Measurements from ENCODE around the gene MNAT1. TPM values are rescaled to one million over a fixed set of nuclear protein-coding genes. Genes with fewer than 3 reads are reported as not detected.

Gene MNAT1
- total and polyA plus RNA-seq, 4 donors, result 16.7 to 85.5 (median 21.6) TPM

DNA sequence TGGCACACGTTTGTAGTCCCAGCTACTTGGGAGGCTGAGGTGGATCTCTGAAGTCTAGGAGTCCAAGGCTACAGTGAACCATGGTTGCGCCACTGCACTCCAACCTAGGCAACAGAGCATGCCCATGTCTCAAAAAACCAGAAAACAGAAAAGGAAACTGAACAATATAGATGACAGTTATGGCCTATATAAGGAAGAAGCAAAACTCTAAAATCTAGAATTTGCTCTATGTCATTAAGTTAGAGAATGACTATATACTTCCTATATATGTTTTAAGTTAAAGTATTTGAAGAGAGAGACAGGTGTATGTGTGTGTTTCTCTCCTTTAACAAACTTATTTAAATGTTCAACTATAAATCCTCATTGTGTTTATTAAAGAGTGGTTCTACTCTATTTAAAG lies 65.8 kb downstream of the MNAT1 start:
- Histone ChIP-seq H3K27ac (ENCODE audit: low read depth in 1 of 2, low read length in 1 of 2) (no peak overlapping the region), H3K27me3 (ENCODE audit: control insufficient read depth in 3 of 3, insufficient read depth in 3 of 3, low read length in 2 of 3) (no peaks in the 10 kb centered on the region), H3K9me3 (ENCODE audit: control insufficient read depth in 4 of 4, insufficient read depth in 3 of 4, low read length in 3 of 4) (no peaks in the 10 kb centered on the region), H3K4me3 (no peak overlapping the region), H3K4me1 (ENCODE audit: control insufficient read depth in 5 of 5, insufficient read depth in 5 of 5, low read length in 5 of 5) (no peaks in the 10 kb centered on the region), H3K36me3 (ENCODE audit: control insufficient read depth in 4 of 4, insufficient read depth in 4 of 4, low read length in 4 of 4) (peaks cover 0 to 16% (median 3%) of the 10 kb centered on the region in 4 donors), H3K9ac (ENCODE audit: insufficient read depth in 1 of 2, low read length in 2 of 2) (no peak overlapping the region)
- WGBS, 2 donors, result 96 to 97% methylated on average over 2 of the region's 2 CpGs
- TF ChIP-seq, protein P1, sequence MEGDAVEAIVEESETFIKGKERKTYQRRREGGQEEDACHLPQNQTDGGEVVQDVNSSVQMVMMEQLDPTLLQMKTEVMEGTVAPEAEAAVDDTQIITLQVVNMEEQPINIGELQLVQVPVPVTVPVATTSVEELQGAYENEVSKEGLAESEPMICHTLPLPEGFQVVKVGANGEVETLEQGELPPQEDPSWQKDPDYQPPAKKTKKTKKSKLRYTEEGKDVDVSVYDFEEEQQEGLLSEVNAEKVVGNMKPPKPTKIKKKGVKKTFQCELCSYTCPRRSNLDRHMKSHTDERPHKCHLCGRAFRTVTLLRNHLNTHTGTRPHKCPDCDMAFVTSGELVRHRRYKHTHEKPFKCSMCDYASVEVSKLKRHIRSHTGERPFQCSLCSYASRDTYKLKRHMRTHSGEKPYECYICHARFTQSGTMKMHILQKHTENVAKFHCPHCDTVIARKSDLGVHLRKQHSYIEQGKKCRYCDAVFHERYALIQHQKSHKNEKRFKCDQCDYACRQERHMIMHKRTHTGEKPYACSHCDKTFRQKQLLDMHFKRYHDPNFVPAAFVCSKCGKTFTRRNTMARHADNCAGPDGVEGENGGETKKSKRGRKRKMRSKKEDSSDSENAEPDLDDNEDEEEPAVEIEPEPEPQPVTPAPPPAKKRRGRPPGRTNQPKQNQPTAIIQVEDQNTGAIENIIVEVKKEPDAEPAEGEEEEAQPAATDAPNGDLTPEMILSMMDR (IDR thresholded peaks at IDR 0.05; ENCODE audit: control extremely low read depth, extremely low read depth), result no peak
- ATAC-seq (ENCODE audit: insufficient read depth, low FRiP score) (no peak), DNase-seq (no peak)

- no peak for ATAC-seq (ENCODE audit: insufficient read depth, low FRiP score)
- TF ChIP-seq, protein P1 (IDR thresholded peaks at IDR 0.05; ENCODE audit: control extremely low read depth, extremely low read depth), result no peak
Observed at GRCh38 chr14:60803871-60804270, 69.3 kb downstream of the MNAT1 start.

DNA sequence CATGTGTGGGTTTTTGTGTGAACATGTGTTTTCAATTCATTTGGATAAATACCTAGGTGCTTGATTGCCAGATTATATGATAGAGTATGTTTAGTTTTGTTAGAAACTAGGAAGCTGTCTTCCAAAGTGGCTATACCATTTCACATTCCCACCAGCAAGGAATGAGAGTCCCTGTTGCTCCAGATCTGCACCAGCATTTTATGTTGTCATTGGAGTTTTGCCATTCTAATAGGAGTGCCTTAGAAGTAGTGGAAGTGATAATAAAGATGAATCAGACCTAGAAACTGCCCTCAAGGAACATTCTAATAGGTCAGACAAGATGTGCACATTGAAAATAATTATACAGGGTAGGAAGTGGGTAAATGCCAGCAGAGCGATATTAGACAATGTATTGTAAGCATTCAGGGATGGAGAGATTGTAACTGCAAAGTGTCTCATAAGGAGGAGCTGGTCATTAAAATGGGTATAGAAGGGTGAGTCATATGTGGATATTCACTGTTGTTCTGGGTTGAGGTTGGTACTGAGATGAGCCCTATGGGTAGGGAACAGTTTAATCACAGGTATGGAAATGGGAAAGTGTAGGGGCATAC lies 71.4 kb downstream of the MNAT1 start:
- H3K9ac ChIP-seq (ENCODE audit: insufficient read depth in 1 of 2, low read length in 2 of 2), result no peak overlapping the region
- no peaks in the 10 kb centered on the region for H3K4me1 ChIP-seq (ENCODE audit: control insufficient read depth in 5 of 5, insufficient read depth in 5 of 5, low read length in 5 of 5)
- no peak for DNase-seq
- H3K27me3 ChIP-seq (ENCODE audit: control insufficient read depth in 3 of 3, insufficient read depth in 3 of 3, low read length in 2 of 3), result no peaks in the 10 kb centered on the region
- ATAC-seq (ENCODE audit: insufficient read depth, low FRiP score), result no peak
- no peak overlapping the region for H3K4me3 ChIP-seq
- H3K36me3 ChIP-seq (ENCODE audit: control insufficient read depth in 4 of 4, insufficient read depth in 4 of 4, low read length in 4 of 4), result peaks cover 0 to 8% (median 1%) of the 10 kb centered on the region in 4 donors
- WGBS, 2 donors, result 97 to 100% methylated on average over 1 of the region's 1 CpG
- H3K27ac ChIP-seq (ENCODE audit: low read depth in 1 of 2, low read length in 1 of 2), result no peak overlapping the region
- no peaks in the 10 kb centered on the region for H3K9me3 ChIP-seq (ENCODE audit: control insufficient read depth in 4 of 4, insufficient read depth in 3 of 4, low read length in 3 of 4)
- TF ChIP-seq, protein P1 (IDR thresholded peaks at IDR 0.05; ENCODE audit: control extremely low read depth, extremely low read depth), result no peak

More at GRCh38 chr14:60803871-60804270, 69.3 kb downstream of the MNAT1 start:
- Histone ChIP-seq H3K27me3 (ENCODE audit: control insufficient read depth in 3 of 3, insufficient read depth in 3 of 3, low read length in 2 of 3) (no peaks in the 10 kb centered on the region), H3K9ac (ENCODE audit: insufficient read depth in 1 of 2, low read length in 2 of 2) (no peak overlapping the region), H3K4me1 (ENCODE audit: control insufficient read depth in 5 of 5, insufficient read depth in 5 of 5, low read length in 5 of 5) (no peaks in the 10 kb centered on the region), H3K4me3 (no peak overlapping the region), H3K36me3 (ENCODE audit: control insufficient read depth in 4 of 4, insufficient read depth in 4 of 4, low read length in 4 of 4) (peaks cover 0 to 19% (median 1%) of the 10 kb centered on the region in 4 donors), H3K9me3 (ENCODE audit: control insufficient read depth in 4 of 4, insufficient read depth in 3 of 4, low read length in 3 of 4) (no peaks in the 10 kb centered on the region), H3K27ac (ENCODE audit: low read depth in 1 of 2, low read length in 1 of 2) (no peak overlapping the region)
- DNase-seq, result no peak
- WGBS, 2 donors, result 85 to 94% methylated on average over 1 of the region's 1 CpG

- H3K9ac ChIP-seq (ENCODE audit: insufficient read depth in 1 of 2, low read length in 2 of 2), result no peak overlapping the region
- TF ChIP-seq, protein P1 (IDR thresholded peaks at IDR 0.05; ENCODE audit: control extremely low read depth, extremely low read depth), result no peak
- WGBS, 2 donors, result 93 to 95% methylated on average over 2 of the region's 2 CpGs
- DNase-seq, result no peak
- no peak overlapping the region for H3K27ac ChIP-seq (ENCODE audit: low read depth in 1 of 2, low read length in 1 of 2)
- no peaks in the 10 kb centered on the region for H3K27me3 ChIP-seq (ENCODE audit: control insufficient read depth in 3 of 3, insufficient read depth in 3 of 3, low read length in 2 of 3)
- no peaks in the 10 kb centered on the region for H3K9me3 ChIP-seq (ENCODE audit: control insufficient read depth in 4 of 4, insufficient read depth in 3 of 4, low read length in 3 of 4)
- H3K4me1 ChIP-seq (ENCODE audit: control insufficient read depth in 5 of 5, insufficient read depth in 5 of 5, low read length in 5 of 5), result no peaks in the 10 kb centered on the region
- H3K36me3 ChIP-seq (ENCODE audit: control insufficient read depth in 4 of 4, insufficient read depth in 4 of 4, low read length in 4 of 4), result peaks cover 0 to 9% (median 4%) of the 10 kb centered on the region in 4 donors
- ATAC-seq (ENCODE audit: insufficient read depth, low FRiP score), result no peak
- no peak overlapping the region for H3K4me3 ChIP-seq
Observed at GRCh38 chr14:60807247-60807646, 72.7 kb downstream of the MNAT1 start.

Measured in lung (tissue), 12 donors.